GM18508 (cell line): Measurements from ENCODE around the gene ALG1.
"Not testable (repeated sequence)": the region's sequence is repeated elsewhere in the genome, so short reads cannot be mapped to it uniquely, and the experiment has no call there.

ENCODE experiments used
- ATAC-seq: cut with Tn5 transposase; IDR thresholded peaks from one replicate; pipeline ENCODE4 v1.9.1; 2021; ENCODE audit warnings: moderate number of reproducible peaks; ENCODE audit not compliant: insufficient read depth, unreplicated experiment

ALG1 gene

GRCh38 chr16:5096437-5097060 is 24.9 kb downstream of the ALG1 start:
- ATAC-seq: not testable (repeated sequence)

GRCh38 chr16:5097061-5097469 is 25.4 kb downstream of the ALG1 start:
- not testable (repeated sequence) for ATAC-seq

- ATAC-seq: not testable (repeated sequence)
These were observed 26.0 kb downstream of the ALG1 start, which contains the start of gene EEF2KMT for GRCh38 chr16:5097470-5098220. Gene EEF2KMT, minus strand, starts transcription at chr16:5097795. Its CDS starts 56 bp downstream, at chr16:5097739.

- ATAC-seq: not testable (repeated sequence)
These were observed 26.8 kb downstream of the ALG1 start for GRCh38 chr16:5098221-5099159.

- not testable (repeated sequence) for ATAC-seq
These were observed 27.5 kb downstream of the ALG1 start for GRCh38 chr16:5099174-5099573.

- ATAC-seq: not testable (repeated sequence)
These were observed 31.8 kb downstream of the ALG1 start for GRCh38 chr16:5103296-5104032.

- not testable (repeated sequence) for ATAC-seq
These were observed 33.4 kb downstream of the ALG1 start for GRCh38 chr16:5105039-5105438.

- no peak for ATAC-seq
These were observed 37.0 kb downstream of the ALG1 start for GRCh38 chr16:5108505-5109158.

- ATAC-seq: not testable (repeated sequence)
These were observed 39.3 kb downstream of the ALG1 start for GRCh38 chr16:5110933-5111332.

- ATAC-seq: not testable (repeated sequence)
These were observed 45.2 kb downstream of the ALG1 start for GRCh38 chr16:5116780-5117295.

GRCh38 chr16:5117300-5118087 is 45.9 kb downstream of the ALG1 start:
- ATAC-seq: not testable (repeated sequence)

GRCh38 chr16:5131467-5132004 is 59.9 kb downstream of the ALG1 start:
- not testable (repeated sequence) for ATAC-seq

GRCh38 chr16:5132915-5133600 is 61.4 kb downstream of the ALG1 start:
- not testable (repeated sequence) for ATAC-seq

- ATAC-seq: not testable (repeated sequence)
These were observed 63.3 kb downstream of the ALG1 start for GRCh38 chr16:5134739-5135452.
